ENCODE measurements around the gene GBA2. TPM values are rescaled to one million over a fixed set of nuclear protein-coding genes. Genes with fewer than 3 reads are reported as not detected.

Gene GBA2
- polyA plus RNA-seq, 1 of the 3 experiments (the other 2 are of a cell fraction), result 71.5 TPM

DNA sequence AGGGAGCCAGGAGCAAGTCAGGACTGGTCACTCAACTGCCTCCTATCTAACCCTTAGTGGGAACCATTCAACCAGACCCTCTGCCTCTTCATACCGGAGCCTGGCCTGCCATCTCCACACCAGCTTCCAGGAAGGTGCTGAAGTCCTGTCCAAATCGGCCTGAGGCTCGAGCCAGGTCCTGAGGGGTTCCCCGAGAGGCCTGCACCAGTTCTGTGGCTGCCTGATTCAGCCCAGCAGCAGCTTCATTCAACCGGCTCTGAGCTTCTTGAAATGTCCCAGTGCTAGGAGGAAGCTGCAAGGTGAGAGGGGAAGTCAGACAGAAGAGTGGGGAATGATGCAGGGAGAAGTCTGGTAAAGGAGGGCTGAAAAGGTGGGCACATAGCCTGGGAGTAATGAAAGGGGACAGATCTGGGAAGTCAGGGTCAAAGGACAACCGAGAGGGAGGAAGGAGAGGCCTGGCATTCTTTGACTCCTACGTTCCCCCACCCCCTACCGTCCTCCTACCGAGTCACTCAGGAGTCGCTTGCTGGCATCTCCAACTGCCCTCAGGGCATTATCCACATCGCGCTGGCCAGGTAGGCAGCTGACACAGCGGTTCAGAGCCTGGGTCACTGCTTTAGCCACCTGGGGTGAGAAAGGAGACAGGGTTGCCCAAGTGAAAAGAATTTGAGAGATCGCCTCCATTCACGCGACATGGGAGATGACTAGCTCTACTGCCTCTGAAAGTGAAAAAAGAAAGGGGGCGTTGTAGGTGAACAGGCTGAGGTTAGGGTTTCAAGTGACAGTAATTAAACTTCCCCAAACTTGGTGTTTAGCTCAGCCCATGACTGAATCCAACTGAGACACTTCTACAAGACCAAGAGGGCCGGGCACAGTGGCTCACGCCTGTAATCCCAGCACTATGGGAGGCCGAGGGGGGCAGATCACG, 37.3 kb downstream of the GBA2 start:
- no peaks in the 10 kb centered on the region for H3K4me1 ChIP-seq (ENCODE audit: control insufficient read depth in 1 of 2, insufficient read depth in 2 of 2, low read depth in 1 of 2, low read length in 1 of 2)
- H3K4me2 ChIP-seq, result no peak overlapping the region
- peaks cover 70 to 84% of the 10 kb centered on the region in 2 experiments for H3K36me3 ChIP-seq (replicated peaks in 1 of 2; ENCODE audit: control insufficient read depth in 1 of 2, insufficient read depth in 2 of 2, low read length in 1 of 2)
- peaks cover 11% of the 10 kb centered on the region for H3F3A ChIP-seq (replicated peaks; ENCODE audit: insufficient read depth)
- H3K27me3 ChIP-seq (ENCODE audit: insufficient read depth), result no peaks in the 10 kb centered on the region
- WGBS (ENCODE audit: low lambda C conversion rate), result 89% methylated on average over 21 of the region's 21 CpGs
- CTCF ChIA-PET, result interaction anchor here (0.7 to 19.9 kb wide), 8 partner anchors 16 to 158 kb away, joined by 3 to 183 read pairs (median 4); partner anchors contain the start of genes CREB3 and TLN1
- H4K20me1 ChIP-seq (ENCODE audit: insufficient read depth), result no peaks in the 10 kb centered on the region
- DNase-seq, result no peak
- no peak overlapping the region for H3K9ac ChIP-seq
- no peak overlapping the region for H3K27ac ChIP-seq (ENCODE audit: low read depth in 2 of 2, low read length in 1 of 2)
- TF ChIP-seq FOSL2 (IDR thresholded peaks at IDR 0.05; ENCODE audit: borderline replicate concordance, low read depth) (no peak), TCF12 (IDR thresholded peaks at IDR 0.05) (no peak), MEF2A (IDR thresholded peaks at IDR 0.05; ENCODE audit: borderline replicate concordance, low read depth) (no peak), TAF1 (IDR thresholded peaks at IDR 0.05; ENCODE audit: borderline replicate concordance, low read depth, low read length) (no peak), SMC3 (IDR thresholded peaks at IDR 0.05; ENCODE audit: low read depth, low read length) (no peak)
- TF ChIP-seq, protein P1, sequence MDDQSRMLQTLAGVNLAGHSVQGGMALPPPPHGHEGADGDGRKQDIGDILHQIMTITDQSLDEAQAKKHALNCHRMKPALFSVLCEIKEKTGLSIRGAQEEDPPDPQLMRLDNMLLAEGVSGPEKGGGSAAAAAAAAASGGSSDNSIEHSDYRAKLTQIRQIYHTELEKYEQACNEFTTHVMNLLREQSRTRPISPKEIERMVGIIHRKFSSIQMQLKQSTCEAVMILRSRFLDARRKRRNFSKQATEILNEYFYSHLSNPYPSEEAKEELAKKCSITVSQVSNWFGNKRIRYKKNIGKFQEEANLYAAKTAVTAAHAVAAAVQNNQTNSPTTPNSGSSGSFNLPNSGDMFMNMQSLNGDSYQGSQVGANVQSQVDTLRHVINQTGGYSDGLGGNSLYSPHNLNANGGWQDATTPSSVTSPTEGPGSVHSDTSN (IDR thresholded peaks at IDR 0.05), result no peak
- TF ChIP-seq, protein P2, sequence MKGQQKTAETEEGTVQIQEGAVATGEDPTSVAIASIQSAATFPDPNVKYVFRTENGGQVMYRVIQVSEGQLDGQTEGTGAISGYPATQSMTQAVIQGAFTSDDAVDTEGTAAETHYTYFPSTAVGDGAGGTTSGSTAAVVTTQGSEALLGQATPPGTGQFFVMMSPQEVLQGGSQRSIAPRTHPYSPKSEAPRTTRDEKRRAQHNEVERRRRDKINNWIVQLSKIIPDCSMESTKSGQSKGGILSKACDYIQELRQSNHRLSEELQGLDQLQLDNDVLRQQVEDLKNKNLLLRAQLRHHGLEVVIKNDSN (IDR thresholded peaks at IDR 0.05; ENCODE audit: borderline replicate concordance, low read depth), result no peak
- TF ChIP-seq, protein P3, sequence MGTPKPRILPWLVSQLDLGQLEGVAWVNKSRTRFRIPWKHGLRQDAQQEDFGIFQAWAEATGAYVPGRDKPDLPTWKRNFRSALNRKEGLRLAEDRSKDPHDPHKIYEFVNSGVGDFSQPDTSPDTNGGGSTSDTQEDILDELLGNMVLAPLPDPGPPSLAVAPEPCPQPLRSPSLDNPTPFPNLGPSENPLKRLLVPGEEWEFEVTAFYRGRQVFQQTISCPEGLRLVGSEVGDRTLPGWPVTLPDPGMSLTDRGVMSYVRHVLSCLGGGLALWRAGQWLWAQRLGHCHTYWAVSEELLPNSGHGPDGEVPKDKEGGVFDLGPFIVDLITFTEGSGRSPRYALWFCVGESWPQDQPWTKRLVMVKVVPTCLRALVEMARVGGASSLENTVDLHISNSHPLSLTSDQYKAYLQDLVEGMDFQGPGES (IDR thresholded peaks at IDR 0.05; ENCODE audit: low read depth, low read length), result no peak
- H2AFZ ChIP-seq (ENCODE audit: low read depth), result no peak overlapping the region
- POLR2A ChIA-PET, result no interaction called here
- H3K4me3 ChIP-seq (ENCODE audit: low read depth in 2 of 2, low read length in 1 of 2), result no peak overlapping the region
- no peaks in the 10 kb centered on the region for H3K9me2 ChIP-seq
- no peaks in the 10 kb centered on the region; the same call in 1 of the 2 replicates for H3K79me2 ChIP-seq (ENCODE audit: insufficient read depth)
- H3K9me3 ChIP-seq, result no peaks in the 10 kb centered on the region

DNA sequence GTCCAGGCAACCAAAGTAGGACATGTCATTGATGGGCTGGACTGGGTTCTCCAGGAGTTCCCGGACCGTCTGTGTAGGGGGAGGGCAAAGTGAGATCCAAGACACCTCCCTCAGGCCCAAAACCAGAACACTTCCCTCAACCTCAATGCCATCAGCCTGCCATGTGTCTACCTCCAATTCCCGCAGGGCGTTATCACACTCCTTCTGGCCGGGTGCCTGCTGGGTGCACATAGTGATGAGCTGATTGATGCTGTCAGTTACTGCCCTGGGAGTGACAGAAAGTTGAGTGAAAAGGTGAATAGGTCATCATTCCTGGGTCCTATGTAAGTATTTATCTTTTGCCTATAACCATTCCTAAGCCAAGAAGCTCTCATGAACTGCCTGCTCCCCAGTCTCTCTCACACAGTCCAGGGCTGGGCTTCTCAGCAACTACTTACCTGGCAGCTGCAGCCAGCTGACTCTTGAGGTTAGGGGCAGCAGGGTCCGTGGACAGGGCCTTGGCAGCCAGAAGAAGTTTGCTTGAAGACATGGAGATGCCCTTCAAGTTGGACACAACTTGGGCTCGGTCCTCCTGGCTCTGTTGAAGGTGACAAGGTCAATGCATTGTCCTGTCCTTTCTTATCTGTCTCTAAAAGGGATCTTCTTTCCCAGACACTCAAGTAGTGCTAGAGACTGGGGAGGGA, 38.1 kb downstream of the GBA2 start:
- DNase-seq, result no peak
- Histone ChIP-seq H3K27me3 (ENCODE audit: insufficient read depth) (no peaks in the 10 kb centered on the region), H3K4me2 (no peak overlapping the region), H3K4me3 (ENCODE audit: low read depth in 2 of 2, low read length in 1 of 2) (no peak overlapping the region), H3K9me3 (no peaks in the 10 kb centered on the region), H2AFZ (ENCODE audit: low read depth) (no peak overlapping the region), H3K27ac (ENCODE audit: low read depth in 2 of 2, low read length in 1 of 2) (no peak overlapping the region), H3K79me2 (ENCODE audit: insufficient read depth) (no peaks in the 10 kb centered on the region; the same call in 1 of the 2 replicates), H3F3A (replicated peaks; ENCODE audit: insufficient read depth) (peaks cover 11% of the 10 kb centered on the region), H3K9me2 (no peaks in the 10 kb centered on the region), H4K20me1 (ENCODE audit: insufficient read depth) (no peaks in the 10 kb centered on the region), H3K4me1 (ENCODE audit: control insufficient read depth in 1 of 2, insufficient read depth in 2 of 2, low read depth in 1 of 2, low read length in 1 of 2) (no peaks in the 10 kb centered on the region), H3K9ac (no peak overlapping the region), H3K36me3 (replicated peaks in 1 of 2; ENCODE audit: control insufficient read depth in 1 of 2, insufficient read depth in 2 of 2, low read length in 1 of 2) (peaks cover 66 to 84% of the 10 kb centered on the region in 2 experiments)
- ChIA-PET POLR2A (no interaction called here), CTCF (interaction anchor here (1.1 to 19.9 kb wide), 5 partner anchors 15 to 64 kb away, joined by 3 to 183 read pairs (median 4); partner anchors contain the start of genes CREB3 and TLN1)
- 92% methylated on average over 7 of the region's 7 CpGs for WGBS (ENCODE audit: low lambda C conversion rate)
- TF ChIP-seq CHD2 (IDR thresholded peaks at IDR 0.05; ENCODE audit: low read length, partially characterized antibody), result no peak
- TF ChIP-seq MXI1 (IDR thresholded peaks at IDR 0.05; ENCODE audit: low read depth, low read length), result no peak
- TF ChIP-seq, protein P2 (IDR thresholded peaks at IDR 0.05; ENCODE audit: borderline replicate concordance, low read depth), result no peak
- no peak for TF ChIP-seq GABPA (IDR thresholded peaks at IDR 0.05; ENCODE audit: low read depth)
- TF ChIP-seq, protein P3 (IDR thresholded peaks at IDR 0.05; ENCODE audit: low read depth, low read length), result no peak
- no peak for TF ChIP-seq FOSL2 (IDR thresholded peaks at IDR 0.05; ENCODE audit: borderline replicate concordance, low read depth)

Measured in SK-N-SH (cell line).